GM21529 (cell line): ENCODE measurements around the gene MRPS27.
A peak's percentile ranks its signal among the peaks of the same experiment; 100 is the strongest.
"Not testable (repeated sequence)": the region's sequence is repeated elsewhere in the genome, so short reads cannot be mapped to it uniquely, and the experiment has no call there.

Source experiments
- ATAC-seq: cut with Tn5 transposase; IDR thresholded peaks from one replicate; pipeline ENCODE4 v1.9.1; 2021; ENCODE audit not compliant: unreplicated experiment

The MRPS27 gene

GRCh38 chr5:72326306-72326649, 6.2 kb upstream of the MRPS27 start:
- ATAC-seq, result no peak

DNA sequence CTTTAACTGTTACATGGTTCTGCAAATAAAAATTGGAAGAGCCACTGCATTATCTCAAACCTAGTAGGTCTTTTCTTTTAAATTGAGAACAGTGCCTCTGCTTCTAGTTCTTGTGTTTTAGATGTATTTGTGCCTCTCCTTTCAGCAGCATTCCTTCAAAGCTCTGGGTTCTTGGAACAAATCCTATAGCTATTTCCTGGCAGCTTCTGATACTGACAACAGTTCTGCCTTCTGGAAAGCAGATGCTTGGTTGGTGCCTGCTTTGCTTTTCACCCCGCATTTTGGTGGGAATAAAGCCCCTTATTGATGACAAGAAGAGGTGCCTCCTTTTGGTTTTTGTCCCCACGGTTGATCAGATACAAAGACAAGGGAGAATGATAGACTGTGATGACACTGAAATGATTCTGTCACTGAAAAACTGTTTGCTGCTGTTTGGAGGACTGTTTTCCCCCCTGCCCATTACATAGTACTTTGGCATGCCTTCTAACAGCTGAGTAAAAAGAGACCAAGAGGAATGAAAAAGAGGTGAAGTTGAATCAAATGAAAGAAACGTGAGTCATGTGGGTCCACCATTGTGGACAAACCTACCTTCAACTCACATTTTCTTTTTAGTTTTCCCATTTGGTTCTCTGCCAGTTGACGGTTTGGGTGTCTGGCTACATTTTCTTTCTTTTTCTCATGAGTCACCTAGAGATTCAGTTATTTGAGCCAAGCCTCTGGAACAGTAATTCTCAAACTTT, 5.7 kb upstream of the MRPS27 start:
- no peak for ATAC-seq

GRCh38 chr5:72324189-72324825, 4.3 kb upstream of the MRPS27 start:
- no peak for ATAC-seq

- peak; percentile 0 for ATAC-seq
These were observed 535 bp downstream of the MRPS27 start for GRCh38 chr5:72319435-72319975.

DNA sequence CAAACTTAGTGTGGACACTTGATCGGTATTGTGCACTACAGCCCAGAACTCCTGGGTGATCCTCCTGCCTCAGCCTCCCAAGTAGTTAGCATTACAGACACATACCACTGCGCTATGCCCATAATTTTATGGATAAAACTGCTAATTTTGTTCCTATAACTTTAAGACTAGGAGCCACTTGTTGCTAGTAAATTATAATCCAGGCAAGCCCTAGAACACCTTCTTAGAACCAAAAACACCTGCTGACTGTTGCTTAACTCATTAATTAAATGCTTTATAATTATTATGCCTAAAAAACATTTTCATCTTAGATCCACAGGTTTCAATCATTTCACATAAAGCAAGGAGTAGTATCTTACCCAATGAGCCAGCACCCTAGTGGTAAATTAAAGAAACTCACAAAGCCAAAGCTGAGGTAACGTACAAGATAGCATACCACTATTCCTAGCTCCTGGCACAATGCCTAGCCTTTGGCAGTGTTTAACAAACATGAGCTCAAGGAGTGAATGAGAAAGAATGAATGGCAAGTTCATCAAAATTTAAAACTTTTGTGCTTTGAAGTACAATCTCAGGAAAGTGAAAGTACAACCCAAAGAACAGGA, 5.4 kb downstream of the MRPS27 start:
- no peak for ATAC-seq

DNA sequence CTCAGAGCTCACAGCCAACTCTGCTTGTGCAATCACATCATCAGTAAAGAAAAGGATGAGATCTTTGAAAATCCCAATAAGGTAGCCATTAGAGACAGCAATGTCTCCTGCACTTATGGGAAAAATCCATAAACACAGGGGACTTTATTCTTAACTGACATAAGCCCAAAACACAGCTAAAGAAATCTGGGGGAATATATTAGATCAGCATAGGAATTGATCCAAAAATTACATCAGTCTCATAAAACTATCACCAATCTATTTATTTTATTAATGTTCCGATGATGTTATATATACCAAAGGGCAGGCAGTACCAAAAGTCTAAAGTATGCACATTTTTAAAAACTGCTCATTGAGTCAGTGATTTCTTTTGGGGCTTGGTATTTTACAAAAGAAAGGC, 6.9 kb downstream of the MRPS27 start:
- ATAC-seq, result no peak

DNA sequence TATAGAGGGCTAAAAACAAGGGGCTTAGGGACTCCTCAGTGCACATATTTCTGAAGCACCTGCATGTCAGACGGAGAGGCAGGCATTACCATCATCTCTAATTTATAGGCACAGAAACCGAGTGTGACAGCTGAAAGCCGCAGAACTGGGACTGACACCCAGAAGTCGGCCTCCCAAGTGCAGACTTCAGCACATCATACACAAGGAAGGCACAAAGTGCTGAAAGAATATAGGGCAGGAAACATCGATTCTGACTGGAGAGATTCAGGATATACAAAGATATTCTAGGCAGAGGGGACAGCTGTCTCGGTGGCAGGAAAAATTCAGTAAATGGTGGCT, 11.2 kb downstream of the MRPS27 start:
- no peak for ATAC-seq

- ATAC-seq, result peak; percentile 86
These were observed 11.8 kb downstream of the MRPS27 start for GRCh38 chr5:72307968-72308852.

- no peak for ATAC-seq
These were observed 12.5 kb downstream of the MRPS27 start for GRCh38 chr5:72307573-72307967.

- ATAC-seq, result no peak
These were observed 14.6 kb downstream of the MRPS27 start for GRCh38 chr5:72305194-72306142.

DNA sequence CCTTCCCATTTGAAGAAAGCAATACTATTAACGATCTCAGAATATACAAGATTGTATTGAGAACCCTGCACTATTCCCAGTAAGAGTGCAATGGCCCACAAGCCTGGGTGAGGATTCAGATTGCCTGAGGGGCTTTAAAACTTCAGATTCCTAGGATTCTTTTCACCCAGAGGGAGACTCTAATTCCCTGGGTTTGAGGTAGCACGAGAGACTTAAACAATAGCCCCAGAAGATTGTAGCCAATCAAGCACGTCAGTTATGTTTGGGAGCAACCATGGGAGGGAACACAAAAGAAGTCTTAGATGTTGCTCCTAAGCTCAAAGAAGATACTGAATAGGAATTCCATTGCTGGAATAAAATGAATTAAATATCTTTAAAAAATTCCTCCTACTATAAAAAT, 17.9 kb downstream of the MRPS27 start:
- no peak for ATAC-seq

- peak; percentile 56 for ATAC-seq
These were observed 18.5 kb downstream of the MRPS27 start for GRCh38 chr5:72301557-72301956.

DNA sequence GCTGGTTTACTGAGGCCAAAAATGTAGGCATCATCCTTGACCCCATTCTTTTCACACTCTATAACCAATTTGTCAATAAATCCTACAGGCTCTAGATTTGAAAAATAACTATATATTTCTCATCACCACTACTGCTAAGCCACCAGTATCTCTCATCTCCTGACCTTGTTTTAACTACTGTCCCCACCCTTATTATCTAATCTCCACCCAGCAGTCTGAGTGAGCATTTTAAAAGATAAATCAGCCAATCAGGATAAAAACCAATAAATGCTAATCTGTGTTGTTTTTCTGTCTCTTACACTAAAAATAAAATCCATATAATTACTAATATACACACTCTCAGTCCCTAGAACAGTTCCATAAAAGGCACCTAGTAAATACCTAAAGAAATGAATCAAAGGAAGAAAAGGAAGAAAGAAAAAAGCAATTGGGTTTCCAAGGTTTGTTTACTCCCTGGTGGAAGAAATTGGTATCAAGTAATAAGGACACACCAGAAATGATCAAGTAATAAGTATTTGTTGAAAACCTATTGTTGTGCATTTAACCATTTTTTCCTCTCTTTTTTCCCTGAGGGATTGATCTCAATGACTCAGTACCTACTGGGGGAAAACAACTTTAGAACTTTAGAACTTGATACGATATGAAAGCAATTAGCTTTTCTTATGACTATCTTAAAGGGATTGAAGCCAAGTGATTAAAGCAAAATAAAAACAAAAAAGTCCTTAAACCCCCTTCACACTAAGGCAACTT, 19.3 kb downstream of the MRPS27 start:
- ATAC-seq, result no peak

GRCh38 chr5:72298711-72299110, 21.3 kb downstream of the MRPS27 start:
- ATAC-seq, result no peak

DNA sequence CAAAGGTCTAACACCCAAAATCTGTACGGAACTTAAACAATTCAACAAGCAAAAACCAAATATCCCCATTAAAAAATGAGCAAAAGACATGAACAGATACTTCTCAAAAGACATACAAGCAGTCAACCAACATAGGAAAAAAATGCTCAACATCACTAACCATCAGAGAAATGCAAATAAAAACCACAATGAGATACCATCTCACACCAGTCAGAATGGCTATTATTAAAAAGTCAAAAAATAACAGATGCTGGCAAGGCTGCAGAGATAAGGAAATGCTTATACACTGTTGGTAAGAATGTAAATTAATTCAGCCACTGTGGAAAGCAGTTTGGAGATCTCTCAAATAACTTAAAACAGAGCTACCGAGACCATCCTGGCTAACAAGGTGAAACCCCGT, 21.9 kb downstream of the MRPS27 start:
- not testable (repeated sequence) for ATAC-seq

- ATAC-seq, result no peak
These were observed 23.8 kb downstream of the MRPS27 start for GRCh38 chr5:72296256-72296655.

- no peak for ATAC-seq
These were observed 24.5 kb downstream of the MRPS27 start for GRCh38 chr5:72295539-72295938.

DNA sequence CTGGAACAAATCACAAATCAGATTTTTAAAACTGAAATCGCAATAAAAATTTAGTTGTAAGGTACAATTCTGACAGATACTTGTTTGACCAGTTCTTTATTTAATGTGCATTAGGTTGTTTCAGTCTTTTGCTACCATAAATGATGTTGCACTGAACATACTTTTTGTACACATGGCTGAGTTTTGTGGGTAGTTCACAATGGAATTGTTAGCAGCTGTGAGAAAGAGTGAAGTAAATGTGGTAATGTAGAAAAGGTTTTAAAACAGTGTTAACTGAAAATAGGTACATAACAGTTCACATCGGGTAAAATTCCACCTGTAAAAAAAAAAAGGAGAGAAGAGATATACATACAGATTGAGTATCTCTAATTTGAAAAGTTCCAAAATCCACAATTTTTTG, 25.6 kb downstream of the MRPS27 start:
- no peak for ATAC-seq

DNA sequence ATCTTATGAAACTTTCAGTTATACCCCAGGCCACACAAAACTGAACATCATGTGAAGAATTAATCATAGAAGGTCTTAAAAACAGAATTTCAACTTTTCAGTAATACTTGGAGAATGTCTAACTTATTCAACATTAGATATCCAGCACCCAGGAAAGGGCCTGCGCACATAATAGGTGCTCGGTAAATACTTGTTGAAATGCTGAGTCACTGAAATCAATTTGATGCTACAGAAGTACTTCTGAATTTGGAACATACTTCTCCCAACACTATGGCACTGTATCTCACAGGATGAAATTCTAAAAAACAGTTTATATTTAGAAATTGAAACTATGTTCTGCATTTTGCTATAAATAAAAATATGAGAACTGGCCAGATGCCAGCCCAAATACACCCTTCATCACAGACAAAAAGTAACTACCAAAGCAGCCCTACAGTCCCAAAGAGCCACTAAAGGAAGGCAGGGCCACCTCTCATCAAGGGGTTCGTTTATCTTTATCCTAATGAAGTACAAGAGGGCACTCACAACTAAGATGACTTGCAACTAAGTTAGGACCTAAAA, 26.5 kb downstream of the MRPS27 start:
- ATAC-seq, result no peak
